ENCODE data around the gene STRA6.

STRA6 gene

GRCh38 chr15:74206801-74207281, 4.3 kb upstream of the STRA6 start:
- no peak for DNase-seq

GRCh38 chr15:74205582-74205947, 3.0 kb upstream of the STRA6 start:
- no peak for DNase-seq

- DNase-seq, result no peak
Measured at GRCh38 chr15:74203914-74204431, 1.4 kb upstream of the STRA6 start.

GRCh38 chr15:74201710-74202420, 722 bp downstream of the STRA6 start:
- no peak for DNase-seq

- no peak for DNase-seq
Measured at GRCh38 chr15:74200871-74201419, 1.6 kb downstream of the STRA6 start.

GRCh38 chr15:74200412-74200815, 2.2 kb downstream of the STRA6 start:
- no peak for DNase-seq

GRCh38 chr15:74199297-74199652, 3.3 kb downstream of the STRA6 start:
- DNase-seq, result no peak

- DNase-seq, result no peak
Measured at GRCh38 chr15:74197176-74197965, 5.2 kb downstream of the STRA6 start.

- no peak for DNase-seq
Measured at GRCh38 chr15:74196175-74196574, 6.4 kb downstream of the STRA6 start.

GRCh38 chr15:74194572-74195559, 7.7 kb downstream of the STRA6 start:
- no peak for DNase-seq

GRCh38 chr15:74193905-74194304, 8.7 kb downstream of the STRA6 start:
- DNase-seq, result no peak

GRCh38 chr15:74193299-74193718, 9.3 kb downstream of the STRA6 start:
- no peak for DNase-seq

GRCh38 chr15:74192751-74193150, 9.8 kb downstream of the STRA6 start:
- DNase-seq, result no peak

- DNase-seq, result no peak
Measured at GRCh38 chr15:74191798-74192197, 10.8 kb downstream of the STRA6 start.

- no peak for DNase-seq
Measured at GRCh38 chr15:74188216-74188615, 14.4 kb downstream of the STRA6 start.

GRCh38 chr15:74185710-74186348, 16.8 kb downstream of the STRA6 start:
- DNase-seq, result no peak

- no peak for DNase-seq
Measured at GRCh38 chr15:74184582-74185091, 17.9 kb downstream of the STRA6 start.

- DNase-seq, result no peak
Measured at GRCh38 chr15:74182131-74182530, 20.5 kb downstream of the STRA6 start.

- no peak for DNase-seq
Measured at GRCh38 chr15:74180881-74181602, 21.5 kb downstream of the STRA6 start.

- DNase-seq, result no peak
Measured at GRCh38 chr15:74179983-74180880, 22.4 kb downstream of the STRA6 start.
